ENCODE data around the gene ZEB1. TPM values are rescaled to one million over a fixed set of nuclear protein-coding genes. Genes with fewer than 3 reads are reported as not detected.

The ZEB1 gene
- total RNA-seq, 3 donors from 2014 or later, result 8.8 to 200 (median 28.1) TPM

DNA sequence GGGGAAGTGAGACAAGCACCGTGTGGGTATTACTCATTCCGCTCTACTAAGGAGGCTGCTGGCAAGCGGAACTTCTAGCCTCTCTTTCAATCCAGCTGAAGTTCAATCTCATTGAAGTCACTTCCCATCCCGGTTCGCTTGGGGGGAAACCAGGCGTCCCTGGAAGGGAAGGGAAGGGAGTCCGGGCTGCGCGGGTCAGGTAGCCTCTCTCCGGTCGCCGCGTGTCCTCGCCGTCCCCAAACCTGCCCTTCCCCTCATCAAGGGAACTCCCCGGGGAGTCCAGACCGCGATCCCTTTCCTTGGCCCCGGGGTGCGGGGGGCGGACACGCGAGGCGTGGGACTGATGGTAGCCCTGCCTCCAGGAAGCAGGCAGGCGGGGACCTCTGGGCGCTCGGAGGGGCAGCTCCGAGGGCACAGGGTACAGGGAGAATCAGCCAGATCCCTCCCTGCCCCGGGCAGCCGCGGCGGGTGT lies 598 bp upstream of the ZEB1 start:
- TF ChIP-seq, protein P1, sequence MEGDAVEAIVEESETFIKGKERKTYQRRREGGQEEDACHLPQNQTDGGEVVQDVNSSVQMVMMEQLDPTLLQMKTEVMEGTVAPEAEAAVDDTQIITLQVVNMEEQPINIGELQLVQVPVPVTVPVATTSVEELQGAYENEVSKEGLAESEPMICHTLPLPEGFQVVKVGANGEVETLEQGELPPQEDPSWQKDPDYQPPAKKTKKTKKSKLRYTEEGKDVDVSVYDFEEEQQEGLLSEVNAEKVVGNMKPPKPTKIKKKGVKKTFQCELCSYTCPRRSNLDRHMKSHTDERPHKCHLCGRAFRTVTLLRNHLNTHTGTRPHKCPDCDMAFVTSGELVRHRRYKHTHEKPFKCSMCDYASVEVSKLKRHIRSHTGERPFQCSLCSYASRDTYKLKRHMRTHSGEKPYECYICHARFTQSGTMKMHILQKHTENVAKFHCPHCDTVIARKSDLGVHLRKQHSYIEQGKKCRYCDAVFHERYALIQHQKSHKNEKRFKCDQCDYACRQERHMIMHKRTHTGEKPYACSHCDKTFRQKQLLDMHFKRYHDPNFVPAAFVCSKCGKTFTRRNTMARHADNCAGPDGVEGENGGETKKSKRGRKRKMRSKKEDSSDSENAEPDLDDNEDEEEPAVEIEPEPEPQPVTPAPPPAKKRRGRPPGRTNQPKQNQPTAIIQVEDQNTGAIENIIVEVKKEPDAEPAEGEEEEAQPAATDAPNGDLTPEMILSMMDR (IDR thresholded peaks at IDR 0.05), result no peak
- ATAC-seq (peak; percentile 82), DNase-seq (peak in 2 of 3 donors; percentile 70 to 80)
- intact Hi-C loops (cut with DNase I, micrococcal nuclease), result no loop called here
- H3K9me3 ChIP-seq, result no peaks in the 10 kb centered on the region
- H3K4me1 ChIP-seq (ENCODE audit: low read depth), result no peaks in the 10 kb centered on the region
- peak overlapping the region; percentile 54 for H3K4me3 ChIP-seq
- H3K36me3 ChIP-seq (ENCODE audit: low read depth), result no peaks in the 10 kb centered on the region

DNA sequence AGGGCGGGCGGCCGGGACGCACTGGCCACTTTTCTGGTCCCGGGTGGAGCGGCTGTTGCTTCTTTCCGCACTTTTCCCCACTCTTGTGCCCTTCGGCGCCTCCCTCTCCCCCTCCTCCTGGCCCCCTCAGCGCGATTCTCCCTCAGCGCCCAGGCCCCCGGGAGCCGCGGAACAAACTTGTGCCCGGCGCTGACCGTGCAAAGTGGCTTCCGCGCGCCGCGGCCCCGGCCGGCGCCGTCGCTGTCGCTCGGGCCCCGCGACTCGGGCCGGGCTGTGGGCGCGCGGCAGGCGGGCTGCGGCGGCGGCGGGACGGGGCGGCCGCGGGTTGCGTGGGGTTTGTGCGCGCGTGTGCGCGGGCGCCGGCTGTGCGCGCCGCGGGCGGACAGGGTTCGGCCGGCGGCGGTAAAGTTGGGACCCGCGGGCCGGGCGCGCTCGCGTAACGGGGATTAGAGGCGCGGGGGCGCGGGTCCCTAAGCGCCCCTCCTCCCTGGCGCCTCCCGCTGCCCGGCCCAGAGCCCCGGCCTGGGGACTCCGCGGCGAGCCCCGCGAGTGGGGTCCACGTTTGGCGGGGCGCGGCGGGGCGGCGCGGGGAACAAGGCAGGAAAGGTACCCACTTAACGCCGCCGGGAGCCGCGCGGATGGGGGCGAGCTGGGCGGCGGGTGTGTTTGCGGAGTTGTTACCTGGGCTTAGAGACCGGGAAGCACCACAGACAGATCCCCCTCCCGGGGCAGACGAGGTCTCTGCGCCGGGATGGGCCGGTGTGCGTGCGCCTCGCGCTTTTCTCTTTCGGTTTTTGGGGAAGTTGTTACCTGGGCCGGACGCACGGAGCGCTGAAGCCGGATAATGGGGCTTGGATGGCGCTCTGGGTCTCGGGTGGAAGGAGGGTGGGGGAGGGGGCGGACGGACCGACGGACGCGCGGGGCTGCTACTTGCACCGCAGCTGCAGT lies 860 bp downstream of the ZEB1 start:
- peak overlapping the region; percentile 40 for H3K4me3 ChIP-seq
- no peaks in the 10 kb centered on the region for H3K4me1 ChIP-seq (ENCODE audit: low read depth)
- H3K36me3 ChIP-seq (ENCODE audit: low read depth), result no peaks in the 10 kb centered on the region
- H3K9me3 ChIP-seq, result no peaks in the 10 kb centered on the region
- DNase-seq (peak; percentile 35 to 72 (median 57)), ATAC-seq (peak; percentile 3)
- TF ChIP-seq, protein P1 (IDR thresholded peaks at IDR 0.05), result no peak
- intact Hi-C loops (cut with DNase I, micrococcal nuclease), result no loop called here

DNA sequence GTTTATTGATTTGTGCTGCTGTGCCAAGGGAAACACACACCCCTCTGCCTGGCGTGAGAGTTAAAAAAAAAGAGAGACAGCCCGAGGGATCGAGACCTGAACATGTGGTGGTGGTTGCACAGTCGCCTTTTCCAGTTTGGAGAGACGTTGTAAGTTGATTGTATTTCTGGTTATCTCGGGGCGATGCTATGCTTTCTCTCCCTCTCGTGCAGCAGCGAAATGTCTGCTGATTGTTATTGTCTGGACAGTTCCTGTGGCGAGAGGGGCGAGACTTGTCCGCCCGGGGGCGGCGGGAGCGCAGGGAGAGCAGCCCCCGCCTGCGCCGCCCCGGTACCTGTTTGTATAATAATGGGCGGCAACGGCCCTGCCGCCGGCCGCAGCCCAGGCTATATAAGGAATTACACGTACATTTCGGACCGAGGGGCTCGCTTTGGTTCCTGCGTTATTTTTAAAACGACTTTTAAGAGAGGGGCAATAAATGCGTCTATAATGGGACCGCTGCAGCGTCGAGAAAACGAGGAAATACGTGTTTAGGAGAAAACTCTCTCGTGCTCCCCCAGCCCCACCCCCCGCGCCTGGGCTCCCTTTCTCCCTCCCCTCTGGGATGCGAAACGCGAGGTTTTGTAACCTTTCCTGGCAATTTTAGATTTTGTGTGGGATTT lies 1.7 kb downstream of the ZEB1 start:
- intact Hi-C loops (cut with DNase I, micrococcal nuclease), result no loop called here
- TF ChIP-seq, protein P1 (IDR thresholded peaks at IDR 0.05), result no peak
- Histone ChIP-seq H3K36me3 (ENCODE audit: low read depth) (no peaks in the 10 kb centered on the region), H3K9me3 (no peaks in the 10 kb centered on the region), H3K4me3 (peak overlapping the region; percentile 40), H3K4me1 (ENCODE audit: low read depth) (no peaks in the 10 kb centered on the region)
- ATAC-seq, result no peak
- DNase-seq, result peak; percentile 27 to 56 (median 33)

DNA sequence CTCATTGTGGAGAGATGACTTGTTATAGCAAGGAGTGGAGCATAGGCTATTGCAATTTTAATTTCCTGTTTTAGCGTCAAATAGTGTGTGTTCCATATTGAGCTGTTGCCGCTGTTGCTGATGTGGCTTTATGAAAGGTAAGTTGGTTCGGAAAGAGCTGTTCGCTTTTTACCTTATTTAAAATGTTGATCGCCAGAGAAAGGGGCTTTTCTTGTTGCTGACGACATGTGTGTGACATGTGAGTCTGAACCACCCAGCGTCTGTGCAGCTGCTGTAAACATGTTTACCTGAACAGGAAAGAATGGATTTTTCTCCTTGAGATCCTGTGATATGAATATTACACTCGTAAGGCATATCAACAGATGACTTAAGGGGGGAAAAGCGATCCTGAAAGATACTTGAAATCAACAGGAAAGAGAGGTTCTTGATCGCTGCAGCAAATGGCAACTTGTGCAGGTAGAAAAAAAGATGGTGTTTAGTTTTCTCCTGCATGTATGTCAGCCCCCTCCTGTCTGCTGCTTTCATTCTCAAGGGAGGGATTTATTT lies 2.5 kb downstream of the ZEB1 start:
- no peak for ATAC-seq
- Histone ChIP-seq H3K4me3 (no peak overlapping the region), H3K36me3 (ENCODE audit: low read depth) (no peaks in the 10 kb centered on the region), H3K4me1 (ENCODE audit: low read depth) (no peaks in the 10 kb centered on the region), H3K9me3 (no peaks in the 10 kb centered on the region)
- TF ChIP-seq, protein P1 (IDR thresholded peaks at IDR 0.05), result no peak
- peak in 1 of 3 donors; percentile 3 for DNase-seq
- intact Hi-C loops (cut with DNase I, micrococcal nuclease), result no loop called here

DNA sequence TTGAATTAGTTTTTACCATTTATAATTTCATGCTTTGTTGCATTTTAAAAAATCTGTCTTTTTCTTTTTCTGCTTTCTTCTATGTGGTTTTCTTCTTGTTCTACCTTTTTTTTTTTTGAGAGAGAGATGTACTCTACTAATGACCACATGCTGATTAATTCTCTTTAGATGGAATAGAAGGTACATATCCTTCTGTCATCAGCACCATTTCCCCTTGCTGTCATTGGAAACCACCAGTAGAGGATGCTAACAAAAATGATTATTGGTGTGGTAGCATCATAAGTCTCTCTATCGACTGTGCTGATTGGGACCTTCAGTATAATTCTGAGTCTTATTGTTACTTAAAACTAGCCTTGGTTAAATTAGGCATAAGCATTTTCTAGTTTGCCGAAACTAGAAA lies 3.6 kb downstream of the ZEB1 start:
- no peak overlapping the region for H3K4me3 ChIP-seq
- TF ChIP-seq, protein P1 (IDR thresholded peaks at IDR 0.05), result no peak
- no peaks in the 10 kb centered on the region for H3K36me3 ChIP-seq (ENCODE audit: low read depth)
- no peaks in the 10 kb centered on the region for H3K9me3 ChIP-seq
- ATAC-seq (no peak), DNase-seq (no peak)
- intact Hi-C loops (cut with DNase I, micrococcal nuclease), result no loop called here
- no peaks in the 10 kb centered on the region for H3K4me1 ChIP-seq (ENCODE audit: low read depth)
